HG02970 (cell line): Measurements from ENCODE around the gene P2RX3.

ENCODE experiments used
- ATAC-seq: cut with Tn5 transposase; IDR thresholded peaks from one replicate; pipeline ENCODE4 v1.9.1; 2021; ENCODE audit warnings: mild to moderate bottlenecking, moderate library complexity, moderate number of reproducible peaks; ENCODE audit not compliant: unreplicated experiment, low FRiP score

The P2RX3 gene

DNA sequence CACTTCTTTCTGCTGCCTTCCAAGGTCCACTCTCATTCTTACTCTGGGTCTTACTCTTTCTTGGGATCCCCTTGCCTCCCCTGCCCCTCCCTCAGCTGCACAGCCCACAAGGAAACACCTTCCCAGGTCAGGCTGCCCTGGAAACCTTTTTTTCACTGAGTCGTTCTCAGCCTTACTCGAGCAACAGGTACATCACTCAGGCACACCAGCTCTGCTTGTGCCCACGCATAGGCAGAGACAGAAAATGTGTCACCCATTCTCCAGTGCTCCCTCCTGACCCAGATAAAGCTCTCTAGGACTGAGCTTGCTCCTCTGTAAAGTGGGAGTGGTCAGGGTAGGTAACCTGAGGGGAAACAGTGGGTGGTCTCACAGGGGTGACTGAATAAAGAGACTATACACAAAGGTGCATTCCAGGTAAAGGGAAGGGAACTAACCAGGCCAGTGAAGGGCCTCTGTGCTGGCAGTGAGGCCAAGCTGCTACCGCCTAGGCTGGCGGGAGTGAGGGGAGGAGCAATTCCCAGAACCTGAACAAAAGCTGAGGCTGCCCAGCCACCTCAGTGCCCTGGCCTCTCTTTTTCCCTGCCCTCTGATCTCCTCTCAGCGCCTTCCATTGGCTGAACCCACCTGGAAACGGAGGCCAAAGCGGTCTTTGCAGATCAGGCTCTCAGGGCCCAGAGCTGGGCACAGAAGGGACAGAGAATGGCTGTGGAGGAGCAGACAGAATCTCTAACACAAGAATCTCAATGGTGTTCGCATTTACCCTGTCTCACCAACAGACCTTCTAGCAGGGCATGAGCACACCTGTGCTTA is 26.9 kb downstream of the P2RX3 start:
- no peak for ATAC-seq

DNA sequence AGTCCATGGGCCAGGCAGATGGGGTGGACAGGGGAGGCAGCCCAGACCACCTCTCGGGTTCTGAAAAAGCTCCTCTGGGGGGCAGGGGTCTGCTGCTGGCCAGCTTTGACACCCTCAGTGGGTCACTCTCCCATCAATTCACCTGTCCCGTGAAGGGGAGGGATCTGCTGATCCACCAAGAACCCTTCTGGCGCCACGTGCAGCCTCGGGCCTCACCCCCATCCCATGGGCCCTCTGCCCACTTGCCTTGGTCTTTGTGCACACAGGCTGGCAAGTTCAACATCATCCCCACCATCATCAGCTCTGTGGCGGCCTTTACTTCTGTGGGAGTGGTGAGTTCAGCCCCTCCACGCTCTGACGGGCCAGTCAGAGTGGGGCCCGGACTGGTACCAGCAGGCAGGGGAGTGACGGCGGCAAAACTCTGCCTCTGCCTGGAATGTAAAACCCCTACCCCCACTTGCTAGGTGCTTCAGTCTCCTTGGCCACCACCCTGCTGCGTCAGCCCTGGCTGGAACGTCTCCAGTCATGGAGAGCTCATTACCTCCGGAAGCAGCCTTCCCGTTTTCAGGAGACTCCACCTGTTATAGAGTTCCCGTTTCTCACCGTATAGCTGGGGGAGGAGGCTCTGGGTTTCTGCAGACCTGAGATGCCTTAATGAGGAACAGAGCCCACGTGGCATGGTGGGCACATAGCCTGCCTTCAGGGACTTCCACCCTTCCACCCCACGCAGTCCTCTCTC is 30.1 kb downstream of the P2RX3 start:
- no peak for ATAC-seq

DNA sequence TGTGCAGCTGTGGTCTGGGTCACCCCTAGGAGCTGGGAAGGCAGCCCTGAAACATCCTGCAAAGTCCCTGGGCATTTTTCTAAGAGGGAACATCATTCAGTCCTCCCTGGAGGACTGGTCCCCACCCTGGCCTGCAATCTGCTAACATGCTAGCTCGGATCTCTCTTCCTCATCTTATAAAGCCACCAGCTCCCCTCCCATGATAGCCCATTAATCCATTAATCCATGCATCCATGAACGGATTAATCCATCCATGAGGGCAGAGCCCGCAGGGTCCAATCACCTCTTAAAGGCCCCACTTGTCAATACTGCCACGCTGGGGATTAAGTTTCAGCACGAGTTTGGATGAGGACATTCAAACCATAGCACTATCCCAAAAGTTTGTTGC is 30.7 kb downstream of the P2RX3 start:
- ATAC-seq, result no peak

DNA sequence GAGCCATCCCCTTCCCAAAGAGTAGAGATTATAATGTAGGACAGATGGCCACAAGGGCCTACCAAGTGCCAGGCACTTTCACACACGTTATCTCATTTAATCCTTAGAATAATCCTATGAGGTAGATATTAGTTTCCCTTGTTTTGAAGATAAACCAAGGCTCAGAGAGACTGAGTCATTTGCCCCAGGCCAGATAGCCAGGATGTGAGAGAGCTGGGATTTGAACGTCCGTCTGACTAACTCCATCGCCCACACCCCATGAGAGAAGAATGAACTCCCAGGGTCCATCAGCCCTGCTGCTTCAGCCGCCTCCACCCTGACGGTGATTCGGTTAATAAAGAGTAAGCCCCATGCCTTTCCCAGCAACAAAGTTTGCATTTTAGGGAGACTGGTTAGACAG is 32.1 kb downstream of the P2RX3 start:
- no peak for ATAC-seq

DNA sequence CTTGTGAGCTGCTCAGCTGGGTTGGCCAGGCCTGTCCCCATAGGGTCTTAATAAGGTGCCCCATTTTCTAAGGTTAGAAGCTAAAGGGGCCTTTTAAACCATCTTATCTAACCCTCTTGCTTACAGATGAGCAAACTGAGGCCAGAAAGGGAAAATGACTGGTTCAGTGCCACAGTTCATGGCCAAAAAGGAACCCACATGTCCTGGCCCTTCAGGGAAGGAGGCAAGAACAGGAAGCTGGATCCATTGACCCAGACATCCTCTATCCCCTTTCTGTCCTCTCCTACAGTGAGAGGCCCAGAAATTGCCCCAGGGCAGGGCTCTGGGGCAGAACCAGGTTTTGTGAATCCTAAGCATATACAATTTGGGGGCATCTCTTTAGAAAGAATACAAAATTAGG is 32.8 kb downstream of the P2RX3 start:
- no peak for ATAC-seq

DNA sequence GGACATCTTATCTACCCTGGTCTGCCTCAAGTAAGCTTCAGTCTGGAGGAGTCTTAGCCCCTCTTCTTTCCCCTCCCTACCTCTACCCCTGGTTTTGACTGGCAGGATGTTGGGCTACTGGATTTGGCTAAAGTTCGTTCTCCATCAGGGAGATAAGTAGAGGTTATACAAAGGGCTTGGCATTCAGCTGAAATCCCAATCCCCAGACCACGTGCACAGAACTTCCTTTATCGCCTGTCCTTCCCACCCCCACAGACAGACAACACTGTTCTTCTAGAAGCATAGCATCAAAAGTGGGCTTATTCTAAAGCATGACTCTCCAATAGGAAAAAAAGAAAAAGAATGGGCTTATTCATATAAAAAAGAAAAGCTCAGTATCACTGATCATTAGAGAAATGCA is 35.0 kb downstream of the P2RX3 start:
- no peak for ATAC-seq

DNA sequence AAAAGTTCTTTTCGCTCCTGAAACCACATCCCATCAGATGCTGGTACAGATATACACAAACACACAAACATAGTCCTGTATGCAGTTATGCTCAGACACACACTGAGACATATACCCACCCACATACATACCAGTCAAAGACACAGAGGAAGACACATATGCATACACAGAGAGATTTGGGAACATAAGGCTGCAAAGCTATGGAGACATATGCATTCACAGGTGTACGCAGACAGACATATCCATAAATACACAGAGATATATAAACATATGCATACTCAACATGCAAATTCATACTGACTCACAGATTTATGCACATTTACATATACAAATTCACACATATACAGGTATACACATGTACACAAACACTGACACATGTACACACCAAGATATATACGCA is 36.8 kb downstream of the P2RX3 start:
- no peak for ATAC-seq

DNA sequence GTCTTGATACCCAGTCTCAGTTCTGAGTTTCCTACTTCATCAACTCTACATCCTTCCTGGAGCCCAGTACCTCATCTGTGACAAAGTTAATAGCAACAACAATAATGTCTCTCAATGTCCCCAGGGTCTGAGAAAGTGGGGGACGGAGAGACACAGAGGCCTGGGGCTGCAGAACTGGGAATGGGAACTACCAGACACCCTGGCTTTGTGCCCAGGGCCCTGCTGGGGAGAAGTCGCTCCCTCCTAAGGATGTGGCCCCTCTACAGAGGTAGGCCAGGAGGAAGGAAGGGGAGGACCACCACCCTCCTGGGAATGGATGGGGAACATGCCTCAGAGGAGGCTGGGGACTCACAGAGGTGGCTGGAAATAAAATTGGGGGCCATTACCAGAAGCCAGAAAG is 37.3 kb downstream of the P2RX3 start:
- ATAC-seq, result no peak

DNA sequence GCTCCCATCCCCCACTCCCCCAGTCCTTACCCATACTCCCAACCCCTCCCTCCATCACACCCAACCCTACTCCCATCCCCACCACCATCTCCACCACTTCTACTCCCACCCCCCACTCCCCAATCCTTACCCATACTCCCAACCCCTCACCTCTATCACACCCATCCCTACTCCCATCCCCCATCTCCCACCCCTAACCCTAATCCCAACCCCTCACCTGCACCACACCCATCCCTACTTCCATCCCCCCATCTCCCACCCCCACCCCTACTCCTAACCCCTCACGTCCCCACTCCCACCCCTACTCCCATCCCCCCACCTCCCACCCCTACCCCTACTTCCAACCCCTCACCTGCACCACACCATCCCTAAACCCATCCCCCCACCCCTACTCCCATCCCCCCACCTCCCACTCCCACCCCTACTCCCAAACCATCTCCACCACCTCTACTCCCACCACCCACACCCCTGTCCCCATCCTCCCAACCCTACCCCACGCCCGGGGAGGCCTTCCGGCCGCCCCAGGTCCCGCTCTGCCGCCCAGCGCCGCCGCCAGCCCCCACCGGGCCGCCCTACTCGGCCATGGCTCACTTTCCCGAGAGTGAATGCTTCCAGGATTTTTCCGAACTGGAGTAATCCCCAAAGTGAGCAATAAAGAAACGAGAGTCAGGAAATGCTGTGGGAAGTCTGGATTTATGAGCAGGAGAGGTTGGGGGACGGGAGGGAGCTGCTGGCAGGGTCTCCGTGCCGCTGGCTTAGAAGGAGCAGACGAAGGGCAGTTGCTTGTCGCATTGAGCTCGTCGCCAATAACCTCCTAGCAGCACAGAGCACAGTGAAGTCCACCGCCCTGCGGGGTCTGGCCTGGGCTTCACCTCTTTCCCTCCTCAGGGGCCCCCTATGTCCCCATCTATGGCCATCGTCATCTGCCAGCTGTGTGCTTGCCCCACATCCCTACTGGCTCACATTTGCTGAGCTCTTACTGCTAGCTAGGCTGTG is 38.2 kb downstream of the P2RX3 start:
- ATAC-seq, result no peak

DNA sequence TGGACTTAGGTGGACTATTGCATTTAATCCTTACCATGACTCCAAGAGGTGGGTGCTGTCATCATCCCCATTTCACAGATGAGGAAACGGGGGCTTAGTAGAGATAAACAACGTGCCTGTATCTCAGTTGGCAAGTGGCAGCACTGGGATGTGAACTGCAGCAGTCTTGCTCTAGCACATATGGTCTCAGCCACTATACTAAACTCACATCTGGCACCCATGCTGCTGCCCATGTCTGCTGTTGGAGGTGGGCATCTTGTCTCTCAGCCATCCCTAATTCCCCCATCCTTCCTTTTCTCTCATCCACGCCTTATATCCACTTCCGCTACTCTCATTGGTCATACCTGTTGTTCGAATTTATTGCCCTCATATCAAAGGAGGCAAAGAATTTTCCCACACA is 39.0 kb downstream of the P2RX3 start:
- ATAC-seq, result no peak

DNA sequence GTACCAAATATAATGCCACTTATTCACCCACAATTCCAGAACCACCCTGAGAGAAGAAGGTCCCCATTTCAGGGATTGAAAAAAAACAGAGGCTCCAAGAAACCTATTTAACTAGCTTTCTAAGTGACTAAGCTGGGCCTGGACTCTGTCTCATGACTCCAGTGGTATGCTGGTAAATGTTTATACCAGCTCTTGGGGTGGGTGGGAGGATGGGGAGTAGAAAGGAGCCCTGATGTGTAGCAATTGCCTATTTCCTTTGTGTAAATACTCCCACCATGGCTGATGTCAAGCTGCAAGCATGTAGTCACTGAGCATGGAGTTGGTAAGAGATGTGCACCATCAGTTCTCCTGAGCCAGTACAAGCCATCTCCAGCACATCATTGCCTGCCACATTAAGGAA is 40.0 kb downstream of the P2RX3 start:
- ATAC-seq, result no peak

DNA sequence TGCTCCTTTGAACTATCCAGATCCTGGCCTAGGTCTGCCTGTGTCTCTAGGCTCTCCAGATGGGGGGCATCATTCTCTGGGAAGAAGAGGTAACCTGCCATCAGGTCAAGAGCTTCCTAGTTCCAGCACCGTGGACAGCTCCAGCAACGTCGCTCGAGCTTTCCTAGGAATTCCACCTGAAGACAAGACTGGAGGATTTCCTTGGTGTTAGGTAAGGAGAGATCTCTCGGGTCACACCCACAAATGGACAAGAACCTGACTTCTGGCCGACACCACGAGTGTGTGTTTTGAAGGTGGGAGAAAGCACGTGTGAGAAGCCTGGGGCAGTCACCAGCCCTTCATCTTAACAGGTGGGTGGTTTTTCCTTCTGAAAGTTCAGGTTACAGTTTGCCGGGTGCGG is 41.6 kb downstream of the P2RX3 start:
- no peak for ATAC-seq

DNA sequence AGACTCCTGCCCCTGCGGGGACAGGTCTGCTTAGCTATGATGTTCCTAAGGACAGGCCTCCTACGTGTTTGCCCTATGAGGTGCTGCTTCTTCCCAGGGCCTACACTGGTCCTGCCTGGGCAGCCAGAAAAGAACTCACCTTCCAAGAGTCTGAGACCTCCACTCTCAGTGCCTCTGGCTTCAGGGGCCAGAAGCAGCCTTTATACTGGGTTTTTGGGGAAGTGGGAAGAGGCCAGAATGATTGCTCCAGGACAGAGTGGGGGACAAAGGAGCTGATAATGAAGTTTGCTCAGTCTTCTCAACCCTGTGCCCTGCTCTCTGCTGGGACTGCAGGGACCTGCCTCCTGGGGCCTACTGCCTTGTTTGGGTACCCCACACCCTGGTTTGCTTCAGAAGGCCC is 42.8 kb downstream of the P2RX3 start, which contains the start of gene PRG3:
Gene PRG3 (minus strand): TSS at position 176 of the 400 bp plus-strand sequence. CDS start 442 bp downstream, outside the sequence.
- ATAC-seq, result no peak

DNA sequence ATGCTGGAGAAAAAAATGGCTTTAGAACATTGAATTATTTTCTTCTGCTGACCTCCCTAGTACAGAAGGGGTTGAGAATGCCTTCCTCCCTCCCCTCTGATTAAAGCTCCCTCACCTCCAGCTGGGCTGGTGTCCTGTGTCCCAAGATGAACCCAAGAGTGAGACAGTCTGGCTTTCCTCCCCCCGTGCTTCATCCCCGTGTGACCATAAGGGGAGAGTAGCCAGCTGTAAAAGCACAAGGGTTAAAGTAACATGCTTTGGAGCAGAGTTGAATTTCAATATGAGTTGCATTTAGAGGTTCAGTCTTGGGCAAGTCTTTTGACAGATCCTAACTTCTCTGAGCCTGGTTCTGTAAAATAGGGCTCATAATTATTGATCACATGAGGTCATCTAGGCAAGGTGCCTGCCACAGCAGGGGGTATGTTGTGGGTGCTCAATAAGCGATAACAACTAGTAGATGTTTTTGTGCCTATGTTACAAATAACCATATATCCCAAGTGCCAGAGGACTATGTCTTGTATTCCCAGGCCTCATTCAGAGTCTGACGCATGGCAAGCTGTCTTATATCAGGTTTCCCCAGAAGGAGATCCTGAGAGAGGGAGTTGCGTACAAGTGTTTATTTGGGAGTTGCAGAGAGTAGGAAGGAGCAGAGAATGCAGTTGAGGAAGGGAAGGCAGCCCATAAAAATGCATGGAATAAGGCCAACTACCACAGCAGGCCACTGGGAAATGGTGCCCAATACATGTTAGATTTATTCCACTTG is 48.2 kb downstream of the P2RX3 start:
- no peak for ATAC-seq

DNA sequence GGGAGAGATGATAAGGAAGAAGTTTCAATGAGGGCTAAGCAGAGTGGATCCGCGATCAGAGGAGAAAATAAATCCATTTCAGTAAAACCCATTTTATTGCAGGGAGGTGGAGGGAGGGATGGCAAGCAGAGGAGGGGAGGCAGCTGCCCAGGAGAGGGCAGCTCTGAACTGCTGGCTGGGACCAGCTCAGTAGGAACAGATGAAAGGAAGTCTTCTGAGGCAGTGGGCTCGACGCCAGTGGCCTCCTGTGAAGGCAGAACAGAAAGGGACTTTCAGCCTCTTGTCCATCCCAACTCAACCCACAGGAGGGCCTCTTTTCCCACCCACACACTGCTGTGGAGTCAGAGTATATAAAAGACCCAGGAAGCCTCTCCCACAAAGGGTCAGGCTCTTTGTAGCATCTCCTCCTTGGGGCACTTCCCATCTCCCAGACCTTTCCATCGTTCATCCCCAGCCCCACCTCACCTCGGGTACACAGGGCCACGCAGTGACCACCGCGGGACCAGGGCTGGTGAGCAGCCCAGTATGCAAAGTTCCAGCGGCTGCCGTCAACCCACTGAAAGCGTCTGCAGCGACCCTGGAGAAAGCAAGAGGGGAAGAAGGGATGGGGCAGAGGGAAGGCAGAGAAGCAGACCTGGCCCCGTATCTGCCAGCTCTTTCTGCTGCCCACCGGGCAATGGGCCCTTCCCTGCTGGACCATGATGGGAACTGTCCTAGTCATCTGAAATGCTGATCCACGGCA is 49.3 kb downstream of the P2RX3 start:
- no peak for ATAC-seq

DNA sequence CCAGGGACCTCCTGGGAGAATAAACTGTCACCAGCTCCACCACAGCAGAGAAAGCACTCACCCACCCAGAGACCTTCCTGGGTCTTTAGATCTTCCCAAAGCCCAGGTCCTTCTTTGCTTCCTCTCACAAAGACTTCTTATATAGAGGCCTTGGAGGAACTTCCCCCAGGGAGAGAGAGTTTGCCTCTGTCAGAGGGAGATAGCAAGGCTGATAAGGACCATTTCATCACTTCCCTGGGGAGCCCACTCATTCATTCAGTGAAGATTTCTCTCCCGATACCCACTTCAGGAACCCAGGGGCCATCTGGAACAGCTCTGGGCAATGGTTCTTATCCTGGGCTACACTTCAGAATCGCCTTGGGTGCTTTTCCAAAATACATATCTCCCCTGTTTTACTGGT is 52.4 kb downstream of the P2RX3 start, which contains the start of gene PRG2:
Gene PRG2 (minus strand): TSS at position 116 of the 400 bp plus-strand sequence. CDS start 706 bp downstream, outside the sequence.
- ATAC-seq, result no peak

DNA sequence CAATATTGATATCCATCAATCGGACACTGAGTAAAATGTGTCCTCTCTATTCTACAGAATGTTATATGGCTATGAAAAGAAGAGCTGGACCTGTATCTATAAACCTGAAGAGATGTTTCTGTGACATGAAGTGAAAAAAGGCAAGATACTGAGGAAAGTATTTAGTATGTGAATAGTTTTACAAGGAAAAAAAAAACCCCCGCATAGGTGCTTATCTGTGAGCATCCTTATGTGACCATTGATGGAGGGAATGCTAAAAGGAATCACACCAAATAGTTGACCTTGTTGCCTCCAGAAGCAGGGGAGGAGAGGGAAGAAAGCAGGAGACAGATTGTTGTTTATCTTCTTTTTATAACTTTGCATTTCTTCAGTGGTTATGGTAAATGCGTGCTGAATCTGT is 53.0 kb downstream of the P2RX3 start:
- ATAC-seq, result no peak

DNA sequence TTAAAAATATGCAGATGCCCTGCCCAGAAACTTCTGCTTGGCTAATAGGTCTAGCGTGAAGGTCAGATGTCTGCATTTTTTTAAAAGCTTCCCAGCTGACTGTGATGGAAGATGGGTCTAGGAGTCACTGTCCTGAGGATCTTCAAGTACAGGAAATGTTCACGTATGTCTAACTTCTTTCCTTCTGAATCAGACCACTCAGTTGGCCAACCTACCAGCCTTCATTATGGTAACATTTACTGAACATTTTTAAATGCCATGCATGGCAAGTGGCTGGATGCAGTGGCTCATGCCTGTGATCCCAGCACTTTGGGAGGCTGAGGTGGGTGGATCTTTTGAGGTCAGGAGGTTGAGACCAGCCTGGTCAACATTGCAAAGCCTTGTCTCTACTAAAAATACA is 53.4 kb downstream of the P2RX3 start:
- ATAC-seq, result no peak

DNA sequence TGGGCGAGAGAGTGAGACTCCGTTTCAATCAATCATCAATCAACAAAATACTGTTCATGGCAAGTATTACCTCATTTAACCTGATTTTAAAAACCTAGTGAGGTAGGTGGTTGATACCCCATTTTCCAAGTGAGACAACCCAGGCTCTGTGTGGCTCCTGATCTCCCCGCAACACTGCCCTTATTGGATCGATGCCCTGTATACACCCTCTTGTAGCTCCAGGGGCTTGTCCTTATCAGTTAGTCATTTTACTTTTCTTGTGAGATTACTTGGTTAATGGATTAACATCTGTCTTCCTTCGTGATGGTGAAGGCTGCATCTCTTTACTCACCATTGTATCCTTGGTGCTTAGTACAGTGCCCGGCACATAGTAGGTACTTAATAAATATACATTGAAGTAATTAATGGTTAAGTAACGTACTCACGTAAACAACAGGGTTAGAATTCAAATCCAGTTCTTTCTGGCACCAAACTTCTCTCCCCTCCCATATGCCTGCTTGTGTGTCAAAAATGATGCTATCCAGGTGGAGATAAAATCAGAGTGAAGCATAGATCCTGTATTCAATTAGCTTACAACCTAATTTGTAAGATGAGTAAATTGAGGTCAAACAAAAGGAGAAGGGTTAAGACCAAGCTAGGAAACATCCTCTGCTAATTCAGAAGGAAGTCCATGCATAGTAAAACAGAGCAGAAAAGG is 54.1 kb downstream of the P2RX3 start:
- no peak for ATAC-seq
